Retinal pigment epithelial cell (primary cell): ENCODE measurements around the gene MYO7B.

Experiments
- DNase-seq: peaks from one replicate; pipeline ENCODE4 v3.0.0-alpha.2; 2010; ENCODE audit warnings: low read depth
- H3K4me3 ChIP-seq: 2 replicates; pipeline ENCODE4 v1.5.1; 2011; ENCODE audit warnings: mild to moderate bottlenecking, low read length, control low read depth, moderate library complexity
- CTCF ChIP-seq: conservative IDR thresholded peaks from 2 replicates; pipeline ENCODE4 v1.5.1; 2011; ENCODE audit warnings: low read depth, low read length, control low read depth, inconsistent platforms

The MYO7B gene

GRCh38 chr2:127681288-127681804 lies 145.9 kb downstream of the MYO7B start:
- H3K4me3 ChIP-seq = no peak overlapping the region
- no peak for TF ChIP-seq CTCF
- DNase-seq = no peak

GRCh38 chr2:127681976-127682857 lies 146.7 kb downstream of the MYO7B start:
- TF ChIP-seq CTCF = no peak
- no peak overlapping the region for H3K4me3 ChIP-seq
- no peak for DNase-seq

GRCh38 chr2:127683056-127683455 lies 147.6 kb downstream of the MYO7B start:
- DNase-seq = no peak
- TF ChIP-seq CTCF = no peak
- H3K4me3 ChIP-seq = no peak overlapping the region

GRCh38 chr2:127683757-127684156 lies 148.3 kb downstream of the MYO7B start:
- H3K4me3 ChIP-seq = no peak overlapping the region
- TF ChIP-seq CTCF = no peak
- DNase-seq = no peak

- no peak for TF ChIP-seq CTCF
- H3K4me3 ChIP-seq = no peak overlapping the region
- DNase-seq = no peak
Measured at GRCh38 chr2:127685410-127686080, 150.1 kb downstream of the MYO7B start.
